ENCODE measurements around the gene PEX3. TPM values are rescaled to one million over a fixed set of nuclear protein-coding genes. Genes with fewer than 3 reads are reported as not detected.
A peak's percentile ranks its signal among the peaks of the same experiment; 100 is the strongest.

Gene PEX3
- total and polyA plus RNA-seq, 7 experiments from 2014 or later, result 10.9 to 28.8 (median 25.4) TPM

GRCh38 chr6:143527677-143528076, 77.1 kb downstream of the PEX3 start:
- Mint-ChIP-seq H3K9me3 (peaks cover 0 to 6% (median 0%) of the 10 kb centered on the region in 11 donors), H3K4me1 (peaks cover 13 to 19% (median 15%) of the 10 kb centered on the region in 7 donors), H3K4me3 (no peak overlapping the region), H3K27ac (peak overlapping the region in 7 of 9 donors; percentile 7 to 95 (median 91)), H3K36me3 (peaks cover 0 to 27% (median 7%) of the 10 kb centered on the region in 5 donors), H3K27me3 (no peaks in the 10 kb centered on the region)
- CTCF ChIA-PET, result no interaction called here
- POLR2A ChIA-PET, result interaction anchor here (0.6 kb wide), 1 partner anchor 74 kb away, joined by 3 read pairs; no protein-coding TSS in a partner anchor
- H3K27me3 ChIP-seq (ENCODE audit: control insufficient read depth in 2 of 2, insufficient read depth in 2 of 2, low read length in 2 of 2), result no peaks in the 10 kb centered on the region
- H3K36me3 ChIP-seq (ENCODE audit: control insufficient read depth in 2 of 3, insufficient read depth in 3 of 3, low read length in 3 of 3), result no peaks in the 10 kb centered on the region
- H3K4me3 ChIP-seq (ENCODE audit: low read length), result no peak overlapping the region
- ATAC-seq, result no peak
- H3K9me3 ChIP-seq (ENCODE audit: control insufficient read depth in 2 of 3, low read length in 3 of 3), result no peaks in the 10 kb centered on the region
- H3K4me1 ChIP-seq (ENCODE audit: control insufficient read depth in 2 of 2, insufficient read depth in 2 of 2, low read length in 2 of 2), result peaks cover 14 to 15% of the 10 kb centered on the region in 2 donors
- no peak overlapping the region for H3K27ac ChIP-seq (ENCODE audit: low read depth, low read length)
- no peak for DNase-seq
- intact Hi-C loops (cut with micrococcal nuclease), result loop anchor here (1.0 to 2.0 kb wide), 5 partner anchors 9 to 486 kb away; no protein-coding TSS in a partner anchor

- H3K27ac Mint-ChIP-seq, result peak overlapping the region; percentile 85 to 95 (median 93)
- Histone ChIP-seq H3K4me3 (ENCODE audit: low read length) (no peak overlapping the region), H3K36me3 (ENCODE audit: control insufficient read depth in 2 of 3, insufficient read depth in 3 of 3, low read length in 3 of 3) (no peaks in the 10 kb centered on the region), H3K4me1 (ENCODE audit: control insufficient read depth in 2 of 2, insufficient read depth in 2 of 2, low read length in 2 of 2) (peaks cover 14 to 15% of the 10 kb centered on the region in 2 donors), H3K27me3 (ENCODE audit: control insufficient read depth in 2 of 2, insufficient read depth in 2 of 2, low read length in 2 of 2) (no peaks in the 10 kb centered on the region), H3K9me3 (ENCODE audit: control insufficient read depth in 2 of 3, low read length in 3 of 3) (no peaks in the 10 kb centered on the region), H3K27ac (ENCODE audit: low read depth, low read length) (peak overlapping the region; percentile 50)
- H3K4me3 Mint-ChIP-seq, result peak overlapping the region in 9 of 10 donors; percentile 16 to 76 (median 55)
- H3K27me3 Mint-ChIP-seq, result no peaks in the 10 kb centered on the region
- intact Hi-C loops (cut with micrococcal nuclease), result loop anchor here (1.0 to 2.0 kb wide), 5 partner anchors 8 to 485 kb away; no protein-coding TSS in a partner anchor
- peak; percentile 54 for ATAC-seq
- peaks cover 13 to 19% (median 15%) of the 10 kb centered on the region in 7 donors for H3K4me1 Mint-ChIP-seq
- ChIA-PET POLR2A (no interaction called here), CTCF (interaction anchor here (1.4 kb wide), 1 partner anchor 17 kb away, joined by 3 read pairs; the partner anchor contains the start of gene FUCA2)
- peak in 3 of 9 donors; percentile 21 to 37 (median 27) for DNase-seq
- peaks cover 0 to 25% (median 7%) of the 10 kb centered on the region in 5 donors for H3K36me3 Mint-ChIP-seq
- H3K9me3 Mint-ChIP-seq, result peaks cover 0 to 6% (median 0%) of the 10 kb centered on the region in 11 donors
Measured at GRCh38 chr6:143528164-143528811, 77.7 kb downstream of the PEX3 start.

GRCh38 chr6:143529095-143529494, 78.5 kb downstream of the PEX3 start:
- ChIA-PET POLR2A (interaction anchor here (1.1 kb wide), 1 partner anchor 18 kb away, joined by 3 read pairs; the partner anchor contains the start of gene FUCA2), CTCF (interaction anchor here (0.6 to 1.4 kb wide), 3 partner anchors 10 to 23 kb away, joined by 3 to 5 read pairs (median 3); partner anchors contain the start of gene FUCA2)
- H3K9me3 Mint-ChIP-seq, result peaks cover 0 to 1% (median 0%) of the 10 kb centered on the region in 11 donors
- peaks cover 14 to 15% of the 10 kb centered on the region in 2 donors for H3K4me1 ChIP-seq (ENCODE audit: control insufficient read depth in 2 of 2, insufficient read depth in 2 of 2, low read length in 2 of 2)
- intact Hi-C loops (cut with micrococcal nuclease), result loop anchor here (2.0 kb wide), 3 partner anchors 16 to 46 kb away; no protein-coding TSS in a partner anchor
- DNase-seq (no peak), ATAC-seq (peak; percentile 47)
- no peak overlapping the region for H3K27ac ChIP-seq (ENCODE audit: low read depth, low read length)
- no peaks in the 10 kb centered on the region for H3K27me3 ChIP-seq (ENCODE audit: control insufficient read depth in 2 of 2, insufficient read depth in 2 of 2, low read length in 2 of 2)
- no peak overlapping the region for H3K4me3 ChIP-seq (ENCODE audit: low read length)
- H3K36me3 Mint-ChIP-seq, result peaks cover 0 to 18% (median 0%) of the 10 kb centered on the region in 5 donors
- no peaks in the 10 kb centered on the region for H3K9me3 ChIP-seq (ENCODE audit: control insufficient read depth in 2 of 3, low read length in 3 of 3)
- H3K27me3 Mint-ChIP-seq, result no peaks in the 10 kb centered on the region
- H3K4me1 Mint-ChIP-seq, result peaks cover 13 to 19% (median 15%) of the 10 kb centered on the region in 7 donors
- H3K36me3 ChIP-seq (ENCODE audit: control insufficient read depth in 2 of 3, insufficient read depth in 3 of 3, low read length in 3 of 3), result no peaks in the 10 kb centered on the region
- peak overlapping the region; percentile 44 to 95 (median 92) for H3K27ac Mint-ChIP-seq
- H3K4me3 Mint-ChIP-seq, result peak overlapping the region in 1 of 10 donors; percentile 16

DNA sequence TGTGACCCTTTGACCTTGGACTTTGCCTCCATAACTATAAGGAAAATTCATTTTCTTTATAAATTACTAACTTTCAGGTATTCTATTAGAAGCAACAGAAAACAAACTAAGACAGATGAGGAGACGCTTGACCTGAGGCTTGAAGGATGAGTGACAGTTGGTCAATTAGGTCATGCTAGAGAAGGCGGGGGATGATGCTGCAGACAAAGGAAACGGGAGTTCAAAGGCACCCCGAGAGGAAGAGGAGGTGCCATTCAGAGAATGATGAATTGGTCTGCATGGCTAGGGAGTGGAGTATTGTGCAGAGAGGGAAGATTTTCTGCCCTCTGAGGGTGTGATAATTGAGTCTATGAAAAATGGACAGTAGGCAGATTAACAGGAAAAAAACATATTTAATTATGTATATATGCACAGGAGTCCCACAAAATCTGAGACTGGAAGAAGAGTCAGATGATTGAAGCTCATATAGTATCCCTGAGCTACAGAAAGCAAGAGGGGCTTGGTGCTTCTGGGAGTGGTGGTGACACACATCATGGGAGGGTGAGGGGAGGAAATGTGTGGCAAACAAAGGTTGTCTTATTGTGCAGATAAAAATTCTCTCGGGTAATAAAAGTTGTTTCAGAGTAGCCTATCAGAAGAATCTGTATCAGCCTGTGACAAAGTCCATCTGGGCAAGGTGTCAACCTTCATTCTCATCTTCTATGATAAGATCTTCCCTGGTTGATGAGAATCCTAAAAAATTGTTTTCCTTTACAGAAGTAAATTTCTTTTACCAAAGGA, 81.3 kb downstream of the PEX3 start:
- Mint-ChIP-seq H3K4me1 (peaks cover 13 to 26% (median 21%) of the 10 kb centered on the region in 7 donors), H3K27ac (no peak overlapping the region)
- CTCF ChIA-PET, result no interaction called here

GRCh38 chr6:143535189-143535614, 84.6 kb downstream of the PEX3 start:
- Mint-ChIP-seq H3K9me3 (no peaks in the 10 kb centered on the region), H3K27ac (no peak overlapping the region), H3K4me3 (peak overlapping the region in 2 of 10 donors; percentile 22 to 84), H3K36me3 (peaks cover 0 to 3% (median 0%) of the 10 kb centered on the region in 5 donors), H3K4me1 (peaks cover 12 to 35% (median 32%) of the 10 kb centered on the region in 7 donors), H3K27me3 (no peaks in the 10 kb centered on the region)
- Histone ChIP-seq H3K4me3 (ENCODE audit: low read length) (no peak overlapping the region), H3K27me3 (ENCODE audit: control insufficient read depth in 2 of 2, insufficient read depth in 2 of 2, low read length in 2 of 2) (no peaks in the 10 kb centered on the region), H3K4me1 (ENCODE audit: control insufficient read depth in 2 of 2, insufficient read depth in 2 of 2, low read length in 2 of 2) (peaks cover 16 to 28% of the 10 kb centered on the region in 2 donors), H3K36me3 (ENCODE audit: control insufficient read depth in 2 of 3, insufficient read depth in 3 of 3, low read length in 3 of 3) (no peaks in the 10 kb centered on the region), H3K27ac (ENCODE audit: low read depth, low read length) (no peak overlapping the region), H3K9me3 (ENCODE audit: control insufficient read depth in 2 of 3, low read length in 3 of 3) (no peaks in the 10 kb centered on the region)
- DNase-seq (no peak), ATAC-seq (no peak)
- ChIA-PET POLR2A (interaction anchor here (0.7 to 1.3 kb wide), 2 partner anchors 10 to 29 kb away, joined by 3 to 6 read pairs; no protein-coding TSS in a partner anchor), CTCF (no interaction called here)
- intact Hi-C loops (cut with micrococcal nuclease), result loop anchor here in 1 of 2 donors (10.0 kb wide), 1 partner anchor 590 kb away; the partner anchor contains the start of gene HIVEP2

More for the DNA sequence above, 81.3 kb downstream of the PEX3 start:
- H3K27me3 Mint-ChIP-seq, result no peaks in the 10 kb centered on the region
- POLR2A ChIA-PET, result interaction anchor here (2.2 kb wide), 1 partner anchor 10 kb away, joined by 6 read pairs; no protein-coding TSS in a partner anchor
- Histone ChIP-seq H3K4me1 (ENCODE audit: control insufficient read depth in 2 of 2, insufficient read depth in 2 of 2, low read length in 2 of 2) (peaks cover 15 to 19% of the 10 kb centered on the region in 2 donors), H3K9me3 (ENCODE audit: control insufficient read depth in 2 of 3, low read length in 3 of 3) (no peaks in the 10 kb centered on the region), H3K4me3 (ENCODE audit: low read length) (no peak overlapping the region), H3K27ac (ENCODE audit: low read depth, low read length) (no peak overlapping the region), H3K36me3 (ENCODE audit: control insufficient read depth in 2 of 3, insufficient read depth in 3 of 3, low read length in 3 of 3) (no peaks in the 10 kb centered on the region), H3K27me3 (ENCODE audit: control insufficient read depth in 2 of 2, insufficient read depth in 2 of 2, low read length in 2 of 2) (no peaks in the 10 kb centered on the region)
- no peak overlapping the region for H3K4me3 Mint-ChIP-seq
- no peak for DNase-seq
- peaks cover 0 to 1% (median 0%) of the 10 kb centered on the region in 11 donors for H3K9me3 Mint-ChIP-seq
- ATAC-seq, result no peak
- intact Hi-C loops (cut with micrococcal nuclease), result loop anchor here in 1 of 2 donors (10.0 kb wide), 1 partner anchor 587 kb away; the partner anchor contains the start of gene HIVEP2
- H3K36me3 Mint-ChIP-seq, result peaks cover 0 to 2% (median 0%) of the 10 kb centered on the region in 5 donors

GRCh38 chr6:143536461-143536865, 85.9 kb downstream of the PEX3 start:
- Histone ChIP-seq H3K4me1 (ENCODE audit: control insufficient read depth in 2 of 2, insufficient read depth in 2 of 2, low read length in 2 of 2) (peaks cover 25 to 28% of the 10 kb centered on the region in 2 donors), H3K27me3 (ENCODE audit: control insufficient read depth in 2 of 2, insufficient read depth in 2 of 2, low read length in 2 of 2) (no peaks in the 10 kb centered on the region), H3K9me3 (ENCODE audit: control insufficient read depth in 2 of 3, low read length in 3 of 3) (no peaks in the 10 kb centered on the region), H3K4me3 (ENCODE audit: low read length) (peak overlapping the region; percentile 64), H3K27ac (ENCODE audit: low read depth, low read length) (peak overlapping the region; percentile 54), H3K36me3 (ENCODE audit: control insufficient read depth in 2 of 3, insufficient read depth in 3 of 3, low read length in 3 of 3) (no peaks in the 10 kb centered on the region)
- POLR2A ChIA-PET, result interaction anchor here (0.8 to 1.3 kb wide), 2 partner anchors 9 to 20 kb away, joined by 3 to 6 read pairs; no protein-coding TSS in a partner anchor
- DNase-seq (peak in 6 of 9 donors; percentile 27 to 46 (median 40)), ATAC-seq (peak; percentile 73)
- CTCF ChIA-PET, result no interaction called here
- Mint-ChIP-seq H3K27me3 (no peaks in the 10 kb centered on the region), H3K9me3 (no peaks in the 10 kb centered on the region), H3K4me3 (peak overlapping the region; percentile 72 to 92 (median 82)), H3K27ac (peak overlapping the region in 8 of 9 donors; percentile 46 to 84 (median 66)), H3K36me3 (peaks cover 0 to 6% (median 0%) of the 10 kb centered on the region in 5 donors), H3K4me1 (peaks cover 17 to 43% (median 37%) of the 10 kb centered on the region in 7 donors)
- intact Hi-C loops (cut with micrococcal nuclease), result loop anchor here (1.0 to 10.0 kb wide), 8 partner anchors 8 to 614 kb away; partner anchors contain the start of genes ADAT2 (in 1 of the 2), FUCA2 (in 1 of the 2), HIVEP2 (in 1 of the 2) and LTV1 (in 1 of the 2)

Measured in naive thymus-derived CD4-positive, alpha-beta T cell (primary cell).